Activated CD4-positive, alpha-beta T cell treated with anti-CD3 and anti-CD28 coated beads, Interleukin-2, amount 10 ng/mL, durations not matched to agents 24 days and 14 days (primary cell): ENCODE measurements around the gene ENTPD1. TPM values are rescaled to one million over a fixed set of nuclear protein-coding genes. Genes with fewer than 3 reads are reported as not detected.
"Not testable (repeated sequence)": the region's sequence is repeated elsewhere in the genome, so short reads cannot be mapped to it uniquely, and the experiment has no call there.

ENCODE experiments used
- DNase-seq: peaks from one replicate; pipeline ENCODE4 v3.0.0; 2022
- H3K27ac Mint-ChIP-seq: one replicate; pipeline ENCODE4 v1.8.0; 2022; ENCODE audit warnings: mild to moderate bottlenecking, mixed read lengths
- H3K27me3 Mint-ChIP-seq: one replicate; pipeline ENCODE4 v1.8.0; 2022; ENCODE audit warnings: mixed read lengths
- H3K36me3 Mint-ChIP-seq: one replicate; pipeline ENCODE4 v1.8.0; 2022; ENCODE audit warnings: low read depth, mild to moderate bottlenecking, mixed read lengths
- H3K4me1 Mint-ChIP-seq: one replicate; pipeline ENCODE4 v1.8.0; 2021; ENCODE audit warnings: mixed read lengths
- H3K4me3 Mint-ChIP-seq: one replicate; pipeline ENCODE4 v1.8.0; 2022; ENCODE audit warnings: mild to moderate bottlenecking, moderate library complexity, mixed read lengths
- H3K9me3 Mint-ChIP-seq: one replicate; pipeline ENCODE4 v1.8.0; 2021; ENCODE audit warnings: mixed read lengths
- intact Hi-C: fragments of 100-400 bp; cut with micrococcal nuclease; formaldehyde crosslinking; loops from one replicate; pipeline ENCODE4 v1.15.1; 2023
- total RNA-seq: library from RNA; stranded (reverse); gene quantifications from 2 replicates; pipeline ENCODE4 v1.2.3, GENCODE V29; 2022

The ENTPD1 gene
- total RNA-seq, 1 donor from 2014 or later: 17.0 TPM

GRCh38 chr10:95742485-95742884 lies 13.5 kb upstream of the ENTPD1 start:
- Mint-ChIP-seq H3K4me1 (peaks cover 10% of the 10 kb centered on the region), H3K27me3 (peaks cover 2% of the 10 kb centered on the region), H3K4me3 (no peak overlapping the region), H3K27ac (peak overlapping the region; percentile 35), H3K9me3 (peaks cover 17% of the 10 kb centered on the region), H3K36me3 (peaks cover 3% of the 10 kb centered on the region)
- no peak for DNase-seq
- intact Hi-C loops: no loop called here

GRCh38 chr10:95742962-95743535 lies 12.9 kb upstream of the ENTPD1 start:
- no peak overlapping the region for H3K4me3 Mint-ChIP-seq
- H3K4me1 Mint-ChIP-seq: peaks cover 10% of the 10 kb centered on the region
- peaks cover 2% of the 10 kb centered on the region for H3K27me3 Mint-ChIP-seq
- no peak overlapping the region for H3K27ac Mint-ChIP-seq
- intact Hi-C loops: no loop called here
- H3K36me3 Mint-ChIP-seq: peaks cover 3% of the 10 kb centered on the region
- DNase-seq: no peak
- H3K9me3 Mint-ChIP-seq: peaks cover 18% of the 10 kb centered on the region

- Mint-ChIP-seq H3K4me3 (no peak overlapping the region), H3K27me3 (peaks cover 6% of the 10 kb centered on the region), H3K9me3 (peaks cover 25% of the 10 kb centered on the region), H3K27ac (no peak overlapping the region), H3K36me3 (peaks cover 3% of the 10 kb centered on the region), H3K4me1 (peaks cover 3% of the 10 kb centered on the region)
- intact Hi-C loops: no loop called here
- no peak for DNase-seq
Measured at GRCh38 chr10:95745501-95745900, 10.5 kb upstream of the ENTPD1 start.

GRCh38 chr10:95748349-95748748 lies 7.6 kb upstream of the ENTPD1 start:
- Mint-ChIP-seq H3K36me3 (peaks cover 4% of the 10 kb centered on the region), H3K27ac (no peak overlapping the region)
- intact Hi-C loops: no loop called here

GRCh38 chr10:95755511-95756004 lies 405 bp upstream of the ENTPD1 start:
- Mint-ChIP-seq H3K9me3 (peaks cover 6% of the 10 kb centered on the region), H3K4me1 (peaks cover 29% of the 10 kb centered on the region), H3K4me3 (peak overlapping the region; percentile 80), H3K27ac (peak overlapping the region; percentile 74), H3K27me3 (peaks cover 11% of the 10 kb centered on the region), H3K36me3 (peaks cover 3% of the 10 kb centered on the region)
- no peak for DNase-seq
- intact Hi-C loops: loop anchor here (5.0 kb wide), 1 partner anchor 63 kb away; the partner anchor contains the start of gene TCTN3

More at GRCh38 chr10:95748349-95748748, 7.6 kb upstream of the ENTPD1 start:
- Mint-ChIP-seq H3K9me3 (peaks cover 31% of the 10 kb centered on the region), H3K4me3 (no peak overlapping the region), H3K4me1 (no peaks in the 10 kb centered on the region), H3K27me3 (peaks cover 8% of the 10 kb centered on the region)
- no peak for DNase-seq

- Mint-ChIP-seq H3K4me3 (peak overlapping the region; percentile 80), H3K27ac (peak overlapping the region; percentile 74), H3K9me3 (peaks cover under 1% of the 10 kb centered on the region), H3K27me3 (peaks cover 10% of the 10 kb centered on the region), H3K4me1 (peaks cover 34% of the 10 kb centered on the region), H3K36me3 (peaks cover 4% of the 10 kb centered on the region)
- intact Hi-C loops: loop anchor here (5.0 kb wide), 1 partner anchor 65 kb away; the partner anchor contains the start of gene TCTN3
- DNase-seq: no peak
Measured at GRCh38 chr10:95756809-95757684, 1.1 kb downstream of the ENTPD1 start.

GRCh38 chr10:95758351-95759025 lies 2.5 kb downstream of the ENTPD1 start:
- H3K4me3 Mint-ChIP-seq: peak overlapping the region; percentile 59
- H3K27me3 Mint-ChIP-seq: peaks cover 10% of the 10 kb centered on the region
- H3K9me3 Mint-ChIP-seq: no peaks in the 10 kb centered on the region
- DNase-seq: peak; percentile 66
- H3K4me1 Mint-ChIP-seq: peaks cover 35% of the 10 kb centered on the region
- peaks cover 4% of the 10 kb centered on the region for H3K36me3 Mint-ChIP-seq
- intact Hi-C loops: loop anchor here (1.0 to 5.0 kb wide), 5 partner anchors 32 to 107 kb away; partner anchors contain the start of gene TCTN3
- peak overlapping the region; percentile 71 for H3K27ac Mint-ChIP-seq

GRCh38 chr10:95759233-95759826 lies 3.4 kb downstream of the ENTPD1 start:
- peaks cover 9% of the 10 kb centered on the region for H3K27me3 Mint-ChIP-seq
- no peak for DNase-seq
- H3K9me3 Mint-ChIP-seq: no peaks in the 10 kb centered on the region
- intact Hi-C loops: loop anchor here (2.0 to 5.0 kb wide), 2 partner anchors 61 to 67 kb away; partner anchors contain the start of gene TCTN3
- H3K4me3 Mint-ChIP-seq: no peak overlapping the region
- peak overlapping the region; percentile 71 for H3K27ac Mint-ChIP-seq
- H3K4me1 Mint-ChIP-seq: peaks cover 35% of the 10 kb centered on the region
- H3K36me3 Mint-ChIP-seq: peaks cover 7% of the 10 kb centered on the region

- Mint-ChIP-seq H3K27me3 (peaks cover 2% of the 10 kb centered on the region), H3K36me3 (peaks cover 12% of the 10 kb centered on the region), H3K4me3 (peak overlapping the region; percentile 28), H3K9me3 (peaks cover 7% of the 10 kb centered on the region), H3K4me1 (peaks cover 19% of the 10 kb centered on the region), H3K27ac (peak overlapping the region; percentile 71)
- intact Hi-C loops: no loop called here
- DNase-seq: no peak
Measured at GRCh38 chr10:95761939-95762492, 6.1 kb downstream of the ENTPD1 start.

GRCh38 chr10:95767884-95768556 lies 12.1 kb downstream of the ENTPD1 start:
- intact Hi-C loops: no loop called here
- Mint-ChIP-seq H3K36me3 (peaks cover 23% of the 10 kb centered on the region), H3K27me3 (peaks cover 5% of the 10 kb centered on the region), H3K4me3 (no peak overlapping the region), H3K9me3 (peaks cover 7% of the 10 kb centered on the region), H3K4me1 (peaks cover 17% of the 10 kb centered on the region), H3K27ac (peak overlapping the region; percentile 80)
- no peak for DNase-seq

- peak overlapping the region; percentile 48 for H3K27ac Mint-ChIP-seq
- intact Hi-C loops: no loop called here
- H3K27me3 Mint-ChIP-seq: peaks cover 5% of the 10 kb centered on the region
- H3K36me3 Mint-ChIP-seq: peaks cover 28% of the 10 kb centered on the region
- no peak overlapping the region for H3K4me3 Mint-ChIP-seq
- peaks cover 17% of the 10 kb centered on the region for H3K4me1 Mint-ChIP-seq
- H3K9me3 Mint-ChIP-seq: peaks cover 7% of the 10 kb centered on the region
- DNase-seq: no peak
Measured at GRCh38 chr10:95770084-95770720, 14.2 kb downstream of the ENTPD1 start.

GRCh38 chr10:95773454-95773853 lies 17.5 kb downstream of the ENTPD1 start:
- intact Hi-C loops, H3K27ac Mint-ChIP-seq, DNase-seq, H3K27me3 Mint-ChIP-seq, H3K9me3 Mint-ChIP-seq, H3K4me3 Mint-ChIP-seq, H3K4me1 Mint-ChIP-seq: not testable (repeated sequence)
- H3K36me3 Mint-ChIP-seq: peaks cover 18% of the 10 kb centered on the region
